ENCODE measurements around the gene PLXNB2.

Gene PLXNB2

DNA sequence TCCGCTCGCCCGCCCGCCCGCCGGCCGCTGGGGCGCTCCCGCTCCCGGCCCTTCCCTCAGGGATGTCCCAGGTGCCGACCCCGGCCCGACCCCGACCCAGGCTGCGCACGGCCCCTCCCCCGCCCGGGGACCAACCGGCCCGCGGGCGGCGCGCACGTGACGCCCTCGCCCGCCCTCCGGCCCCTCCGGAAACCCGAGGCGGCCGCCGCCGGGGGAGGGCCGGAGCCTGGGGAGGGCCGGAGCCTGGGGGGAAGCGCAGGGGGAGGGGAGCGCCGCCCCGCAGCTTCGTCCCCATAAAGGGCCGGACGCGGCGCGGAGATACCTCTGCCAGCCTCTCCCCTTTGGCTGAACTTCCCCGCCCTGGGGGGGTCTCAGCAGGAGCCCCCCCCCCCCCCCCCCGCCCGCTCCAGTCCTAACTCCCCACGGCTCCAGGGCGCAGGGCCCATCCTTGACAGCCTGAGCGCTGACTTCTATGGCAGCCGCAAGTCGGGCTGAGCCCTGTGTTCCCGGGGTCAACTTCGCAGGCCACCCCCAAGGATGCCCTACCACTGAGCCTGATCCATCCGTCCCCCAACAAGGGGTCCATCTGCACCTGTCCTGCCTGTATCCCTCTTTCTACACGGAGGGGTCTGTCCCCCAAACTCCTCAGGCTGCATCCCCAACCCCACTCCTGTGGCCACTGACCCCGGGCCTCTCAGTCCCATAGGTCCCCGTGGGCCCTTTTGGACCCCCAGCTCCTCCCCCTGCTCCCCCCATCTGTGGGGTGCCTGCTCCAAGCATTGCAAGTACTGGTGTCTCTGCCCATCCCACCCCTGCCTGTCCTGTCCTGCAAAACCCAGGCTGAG, 45.6 kb downstream of the PLXNB2 start, which contains the start of gene MAPK12:
MAPK12 (minus strand) TSS at position 69 of the 845 bp plus-strand sequence. CDS start 174 bp downstream, outside the sequence.
- no peak for DNase-seq

DNA sequence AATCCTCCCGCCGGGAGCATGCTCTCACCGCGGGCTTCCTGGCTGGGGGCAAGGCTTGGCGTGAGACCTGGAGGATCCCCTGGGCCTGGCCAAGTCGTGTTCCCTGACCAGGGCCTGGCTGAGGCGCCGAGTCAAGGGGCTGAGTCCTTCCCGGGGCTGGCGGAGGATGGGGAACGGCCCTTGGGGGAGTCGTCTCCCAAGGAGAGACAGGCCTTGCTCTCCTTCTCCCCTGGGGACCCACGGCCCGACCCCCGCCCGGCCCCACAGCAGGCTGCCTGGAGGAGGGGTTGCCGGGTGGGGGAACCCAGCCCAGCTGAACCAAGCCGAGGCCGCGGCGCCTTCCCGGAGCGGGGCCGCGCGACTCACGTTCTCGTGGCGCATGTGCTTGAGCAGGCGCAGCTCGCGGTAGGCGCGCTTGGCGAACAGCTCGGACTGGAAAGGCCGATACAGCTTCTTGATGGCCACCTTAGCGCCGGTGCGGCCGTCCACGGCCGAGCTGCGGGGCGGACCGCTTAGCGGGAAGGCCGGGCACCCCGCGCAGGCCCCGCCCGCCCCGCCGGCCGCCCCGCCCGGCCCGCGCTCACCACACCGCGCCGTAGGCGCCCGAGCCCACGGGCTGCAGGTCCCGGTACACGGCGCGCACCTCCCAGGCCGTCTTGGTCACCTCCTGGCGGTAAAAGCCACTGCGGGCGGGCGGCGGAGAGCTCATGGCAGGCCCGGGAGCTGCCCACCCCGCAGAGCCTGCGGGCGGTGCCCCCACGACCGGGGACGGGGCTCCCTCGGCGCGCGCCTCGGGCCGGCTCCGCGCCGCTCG, 46.4 kb downstream of the PLXNB2 start:
- no peak for DNase-seq

DNA sequence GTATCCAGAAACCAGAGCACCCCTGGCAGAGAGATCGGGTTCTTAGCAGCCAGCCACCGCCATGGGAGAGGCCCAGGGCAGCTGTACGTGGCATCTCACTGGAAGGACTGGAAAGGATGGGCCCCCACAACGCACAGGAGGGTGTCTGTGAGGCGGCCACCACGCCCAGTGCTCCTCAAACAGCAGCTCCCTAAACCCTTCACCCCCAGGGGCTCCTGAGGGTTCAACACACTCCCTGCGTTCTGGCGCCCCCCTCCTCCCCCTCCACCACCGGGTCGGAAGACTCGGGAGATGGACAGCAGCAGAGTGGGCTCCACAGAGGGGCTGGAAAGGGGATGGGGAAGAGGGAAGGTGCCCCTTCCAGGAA, 47.0 kb downstream of the PLXNB2 start:
- DNase-seq, result no peak

DNA sequence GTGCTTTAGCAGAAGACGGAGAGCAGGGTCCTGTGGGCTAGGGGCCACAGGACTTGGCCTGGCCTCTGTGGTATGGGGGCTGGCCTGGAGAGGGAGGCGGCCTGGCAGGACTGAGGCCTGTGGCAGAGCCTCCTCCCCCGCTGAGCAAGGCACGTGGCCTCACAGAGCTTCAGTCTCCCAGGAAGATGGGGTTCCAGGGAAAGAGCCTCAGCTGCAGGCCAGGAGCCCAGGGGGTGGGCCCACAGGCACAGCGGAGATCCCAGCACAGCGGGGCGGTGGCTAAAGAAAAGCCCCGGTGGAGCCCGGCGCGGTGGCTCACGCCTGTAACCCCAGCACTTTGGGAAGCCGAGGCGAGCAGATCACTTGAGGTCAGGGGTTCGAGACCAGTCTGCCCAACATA, 48.1 kb downstream of the PLXNB2 start:
- DNase-seq, result no peak

DNA sequence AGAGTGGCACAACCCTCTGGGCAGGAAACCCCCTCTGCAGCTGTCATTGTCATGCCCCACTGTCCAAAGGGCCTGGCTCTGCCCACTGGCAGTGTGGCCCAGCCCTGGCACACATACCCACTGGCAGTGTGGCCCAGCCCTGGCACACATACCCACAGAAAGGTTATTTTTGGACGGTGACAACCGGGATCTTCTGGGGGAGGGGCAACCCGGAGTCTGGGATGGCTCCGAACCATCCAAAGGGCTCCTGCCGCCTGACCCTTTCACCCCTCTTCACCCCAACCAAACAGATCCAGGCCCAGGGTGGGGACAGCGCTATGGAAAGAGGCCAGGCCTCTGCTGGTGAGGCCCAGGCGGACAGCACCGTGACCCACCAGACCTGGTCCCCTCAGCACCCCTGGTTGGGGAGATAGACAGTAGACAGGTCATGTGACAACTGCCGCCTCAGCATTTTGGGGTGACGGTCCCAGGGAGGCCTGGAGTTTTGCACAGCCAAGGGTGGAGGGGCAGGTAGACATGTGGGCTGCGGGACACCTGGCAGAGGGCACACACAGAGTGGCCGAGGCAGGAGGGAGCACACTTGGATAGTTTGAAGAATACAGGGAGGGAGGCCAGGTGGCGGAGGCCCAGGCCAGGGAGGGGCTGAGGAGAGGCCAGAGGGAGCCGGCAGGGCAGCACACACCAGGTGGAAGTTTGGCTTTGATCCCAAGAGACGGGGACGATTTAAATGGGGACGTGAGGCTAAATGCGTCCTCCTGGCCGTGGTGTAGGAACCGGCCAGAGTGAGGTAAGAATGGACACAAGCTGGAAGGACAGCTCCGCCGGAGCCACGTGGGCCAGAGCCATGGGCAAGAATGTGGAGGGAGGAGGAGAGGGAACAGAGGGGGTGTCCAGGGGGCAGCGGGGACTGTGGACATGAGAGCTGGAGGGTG, 48.8 kb downstream of the PLXNB2 start:
- DNase-seq, result no peak

DNA sequence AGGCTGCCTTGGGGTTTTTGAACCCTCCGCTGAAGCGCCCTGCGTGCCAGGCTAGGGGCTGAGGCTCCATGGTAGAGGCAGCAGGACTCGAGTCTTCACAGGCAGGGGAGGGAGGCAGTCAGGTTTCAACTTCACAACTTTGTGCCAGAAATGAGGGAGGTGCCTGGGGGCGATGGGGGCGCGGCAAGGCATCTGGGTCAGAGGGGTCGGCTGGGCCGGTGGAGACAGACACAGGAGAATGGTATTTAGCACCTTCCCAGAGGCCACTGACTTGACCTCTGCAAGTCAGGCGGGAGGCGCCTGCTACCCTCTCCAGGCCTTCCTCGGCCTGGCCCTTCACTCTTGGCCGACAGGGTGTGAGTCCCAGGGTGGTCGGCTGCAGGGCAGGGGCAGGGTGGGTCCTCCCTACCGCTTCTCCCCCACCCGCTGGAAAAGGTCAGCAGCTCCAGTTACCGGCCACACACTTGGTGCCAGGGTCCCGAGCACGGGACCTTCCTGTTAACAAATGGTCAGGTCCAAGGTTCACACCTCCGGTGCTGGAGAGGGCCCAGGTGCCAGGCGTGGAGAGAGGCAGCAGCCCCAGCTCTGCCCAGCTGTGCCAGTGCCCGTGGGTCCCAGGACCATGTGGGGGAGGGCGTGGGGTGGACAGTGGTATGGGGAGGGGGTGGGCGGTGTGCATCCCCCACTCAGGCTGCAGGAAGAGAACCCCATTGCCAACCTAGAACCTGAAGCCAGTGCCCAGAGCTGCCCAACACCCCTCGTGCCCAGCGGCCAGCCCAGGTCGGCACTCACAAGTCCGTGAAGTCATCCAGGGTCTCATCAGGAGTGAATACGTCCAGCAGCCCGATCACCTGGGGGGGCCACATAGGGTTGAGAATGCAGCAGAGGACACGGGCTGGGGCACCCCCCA, 49.7 kb downstream of the PLXNB2 start:
- DNase-seq, result no peak

DNA sequence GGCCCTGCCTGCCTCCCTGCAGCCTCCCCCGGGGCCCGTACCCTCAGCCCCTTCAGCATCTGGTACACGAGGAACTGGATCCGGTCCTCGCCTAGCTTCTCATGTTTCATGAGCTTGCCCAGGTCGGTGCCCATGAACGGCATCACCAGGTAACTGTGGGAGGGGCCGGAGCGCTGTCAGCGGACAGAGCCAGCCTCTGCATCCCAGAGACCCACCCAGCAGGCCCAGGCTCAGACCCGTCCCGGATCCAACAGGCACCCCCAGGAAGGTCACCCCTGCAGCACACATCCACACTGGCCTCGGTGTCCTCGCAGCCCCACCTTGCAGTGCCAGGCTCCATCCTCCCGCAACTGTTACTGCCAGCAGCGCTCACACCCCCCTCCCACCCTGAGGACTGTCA, 50.4 kb downstream of the PLXNB2 start:
- no peak for DNase-seq

DNA sequence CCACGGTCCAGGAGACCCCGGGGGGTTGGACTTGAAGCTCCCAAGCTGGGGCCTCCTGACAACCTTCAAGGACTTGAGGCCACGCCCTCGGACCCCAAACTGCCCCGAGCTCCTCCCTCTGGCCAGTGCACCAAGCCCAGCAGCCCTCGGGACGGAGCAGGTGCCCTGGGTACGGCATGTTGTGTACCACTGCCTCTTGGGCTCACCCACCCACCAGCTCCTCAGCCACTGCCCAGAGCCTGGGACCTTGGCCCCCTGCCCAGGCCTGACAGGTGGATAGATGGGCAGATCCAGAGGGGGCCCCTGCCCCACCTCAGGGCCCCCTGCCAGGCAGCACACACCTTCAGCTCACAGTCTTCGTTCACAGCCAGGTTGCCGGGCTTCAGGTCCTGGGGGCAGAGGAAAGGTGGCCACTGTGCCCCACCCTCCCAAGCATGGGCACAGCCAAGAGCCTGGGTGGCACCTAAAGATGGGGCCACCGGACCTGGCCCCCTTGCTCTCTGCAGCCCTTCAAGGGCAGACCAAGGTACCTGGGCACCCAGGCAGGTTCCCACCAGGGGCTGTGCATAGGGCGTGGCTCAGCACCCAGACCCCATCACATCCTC, 51.1 kb downstream of the PLXNB2 start:
- DNase-seq, result no peak

DNA sequence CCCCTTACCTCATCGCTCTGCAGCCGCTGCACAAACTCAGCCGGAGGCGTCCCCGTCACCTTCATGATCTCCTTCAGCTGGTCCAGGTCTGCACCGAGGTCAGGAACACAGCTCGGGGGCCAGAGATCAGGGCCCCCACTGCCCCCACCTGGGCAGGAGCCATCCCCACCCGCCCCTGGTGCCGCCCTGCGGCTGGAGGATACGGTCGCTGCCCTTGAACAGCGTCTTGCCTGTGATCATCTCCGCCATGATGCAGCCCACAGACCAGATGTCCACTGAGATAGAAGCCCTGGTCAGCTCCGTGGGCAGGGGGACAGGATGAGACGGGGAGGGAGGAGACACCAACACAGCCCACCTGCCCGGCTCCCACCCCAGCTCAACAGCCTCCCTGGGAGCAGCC, 51.8 kb downstream of the PLXNB2 start:
- DNase-seq, result no peak

DNA sequence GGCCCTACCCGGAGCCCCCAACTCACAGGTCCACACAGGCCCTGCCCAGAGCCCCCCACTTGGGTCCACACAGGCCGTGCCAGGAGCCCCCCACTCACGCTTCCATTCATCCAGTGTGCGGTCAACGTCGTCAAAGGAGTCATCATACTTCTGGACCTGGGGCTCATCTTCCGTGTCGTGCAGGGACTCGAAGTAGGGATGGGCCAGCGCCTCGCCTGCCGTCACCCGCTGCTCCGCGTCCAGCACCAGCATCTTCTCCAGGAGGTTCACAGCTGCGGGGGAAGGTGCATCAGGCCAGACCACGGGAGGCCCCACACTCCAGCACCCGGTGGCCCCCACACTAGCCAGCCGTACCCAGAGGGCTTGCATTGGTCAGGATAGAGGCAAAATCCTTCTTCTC, 52.3 kb downstream of the PLXNB2 start:
- DNase-seq, result no peak

DNA sequence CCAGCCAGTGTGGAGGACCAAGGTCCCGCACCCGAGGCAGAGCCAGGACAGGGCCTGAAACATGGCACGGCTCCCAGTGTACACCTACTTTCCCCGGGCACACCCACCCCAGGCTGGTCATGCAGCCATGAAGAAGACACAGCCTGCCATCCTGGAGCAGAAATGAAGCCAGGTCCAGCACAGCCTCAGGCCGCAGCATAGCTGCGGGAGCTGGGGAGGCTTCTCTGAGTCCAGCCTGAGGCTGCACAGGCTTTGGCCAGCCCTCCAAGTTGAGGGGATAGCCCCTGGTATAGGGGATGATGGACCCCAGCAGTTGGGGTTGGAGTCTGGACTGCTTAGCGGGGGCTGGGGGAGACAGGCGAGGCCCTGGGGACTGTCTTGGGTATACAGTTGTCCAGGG, 53.5 kb downstream of the PLXNB2 start:
- no peak for DNase-seq

DNA sequence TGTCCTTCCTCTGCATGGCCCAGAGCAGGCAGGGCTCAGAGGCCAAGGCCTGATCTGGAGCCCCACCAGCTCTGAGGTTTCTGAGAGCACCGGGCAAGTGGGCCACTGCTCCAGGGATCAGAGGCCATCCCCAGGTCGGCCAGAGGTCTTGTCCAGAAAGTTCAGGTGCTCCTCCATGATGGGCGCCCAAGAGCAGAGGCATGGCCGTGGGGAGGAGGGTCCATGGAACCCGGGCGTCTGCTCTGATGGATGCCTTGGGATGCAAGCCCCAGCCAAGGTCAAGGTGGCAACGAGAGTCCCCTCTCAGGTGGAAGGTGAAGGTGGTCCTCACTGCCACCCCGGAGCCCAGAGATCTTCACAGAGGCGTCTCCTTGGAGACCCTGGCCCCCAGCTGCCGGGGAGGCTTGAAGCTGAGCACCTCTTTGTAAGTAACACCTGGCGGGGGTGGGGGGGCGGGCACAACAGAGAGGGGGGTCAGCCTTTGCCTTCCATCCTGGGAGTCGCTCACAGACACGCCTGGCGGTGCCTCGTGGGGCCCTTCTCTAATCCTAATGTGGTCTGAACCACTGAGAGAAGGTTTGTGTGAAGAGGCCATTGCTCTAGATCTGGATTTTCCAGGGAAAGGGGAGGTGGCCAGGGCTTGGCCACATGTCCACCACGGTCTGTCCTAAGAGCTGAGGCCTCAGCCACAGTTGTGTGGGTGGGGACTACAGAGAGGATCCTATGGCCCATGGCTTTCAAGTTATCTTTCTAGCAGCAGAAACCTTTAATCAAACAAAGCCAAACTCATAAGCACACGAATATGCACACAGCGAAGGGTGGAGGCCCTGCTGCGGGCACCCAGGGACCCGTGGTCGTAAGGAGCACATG, 54.2 kb downstream of the PLXNB2 start:
- DNase-seq, result no peak

DNA sequence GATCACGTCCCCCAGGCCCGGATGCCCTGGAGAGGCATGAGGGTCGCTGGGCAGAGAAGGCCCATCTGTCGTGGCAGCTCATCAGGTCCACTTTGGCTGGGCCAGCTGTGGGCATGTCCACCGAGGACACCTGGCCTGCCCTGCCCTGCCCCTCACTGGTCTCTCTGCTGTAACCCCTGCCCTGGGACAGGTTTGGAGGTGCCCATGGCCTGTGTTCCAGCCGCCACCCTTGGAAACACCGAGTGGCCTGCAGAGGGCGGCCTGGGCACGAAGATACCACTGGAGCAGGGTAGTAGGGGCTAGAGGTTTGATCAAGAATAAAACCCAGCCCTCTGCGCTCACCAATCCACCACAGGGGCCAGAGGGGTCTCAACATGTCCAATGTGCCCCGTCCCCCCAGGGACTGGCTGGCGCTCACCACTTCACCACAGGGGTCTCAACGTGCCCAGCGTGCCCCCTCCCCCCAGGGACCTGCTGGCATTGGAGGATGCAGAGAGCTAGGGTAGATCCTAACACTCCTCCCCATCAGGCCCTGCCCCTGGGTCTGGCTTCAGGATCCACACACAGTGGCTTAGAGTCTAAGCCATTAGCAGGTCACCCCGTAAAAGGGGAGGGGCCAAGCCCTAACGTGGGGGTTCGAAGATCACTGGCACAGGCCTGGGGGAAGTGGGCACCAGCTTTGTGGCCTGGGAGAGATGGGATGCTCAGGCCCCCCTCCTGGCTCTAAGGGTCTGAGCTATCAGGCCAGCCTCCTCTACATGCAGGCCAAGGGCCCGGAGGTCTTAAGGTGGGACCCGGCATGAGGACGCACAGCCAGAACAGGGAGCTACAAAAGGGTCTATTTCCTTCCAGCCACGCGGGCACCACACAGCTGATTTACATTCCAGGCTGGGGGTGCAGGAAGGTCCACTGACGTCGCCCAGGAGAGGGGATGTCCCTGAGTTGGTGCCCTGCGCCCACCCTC, 55.1 kb downstream of the PLXNB2 start:
- DNase-seq, result peak; percentile 23

DNA sequence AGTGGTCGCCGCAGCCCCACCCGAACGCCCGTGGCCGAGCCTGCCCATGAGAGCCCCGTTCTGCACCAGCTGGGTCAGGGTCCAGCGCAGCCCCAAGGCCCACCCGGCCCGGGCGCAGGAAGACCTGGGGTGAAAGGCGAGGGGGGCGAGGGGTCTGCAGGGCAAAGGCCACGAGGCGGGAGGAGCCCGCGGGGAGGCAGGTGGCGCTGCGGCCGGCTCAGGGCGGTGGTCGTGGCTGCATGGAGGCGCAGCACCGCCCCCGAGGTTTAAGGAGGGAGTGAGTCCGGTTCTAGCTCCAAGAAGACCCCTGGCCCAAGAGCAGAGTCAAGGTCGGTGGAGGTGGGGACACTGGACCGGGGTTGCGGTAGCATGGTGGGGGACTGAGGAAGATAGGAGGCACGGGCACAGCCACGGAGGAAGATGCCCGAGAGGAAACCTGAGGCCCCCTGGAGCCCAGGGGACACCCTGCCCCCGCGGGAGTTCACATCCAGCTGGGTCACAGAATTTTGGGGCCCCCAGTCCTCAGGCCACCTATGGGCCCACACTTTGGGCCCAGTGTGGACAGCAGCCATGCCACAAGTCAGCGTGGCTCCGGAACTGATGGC, 55.9 kb downstream of the PLXNB2 start:
- DNase-seq, result no peak

DNA sequence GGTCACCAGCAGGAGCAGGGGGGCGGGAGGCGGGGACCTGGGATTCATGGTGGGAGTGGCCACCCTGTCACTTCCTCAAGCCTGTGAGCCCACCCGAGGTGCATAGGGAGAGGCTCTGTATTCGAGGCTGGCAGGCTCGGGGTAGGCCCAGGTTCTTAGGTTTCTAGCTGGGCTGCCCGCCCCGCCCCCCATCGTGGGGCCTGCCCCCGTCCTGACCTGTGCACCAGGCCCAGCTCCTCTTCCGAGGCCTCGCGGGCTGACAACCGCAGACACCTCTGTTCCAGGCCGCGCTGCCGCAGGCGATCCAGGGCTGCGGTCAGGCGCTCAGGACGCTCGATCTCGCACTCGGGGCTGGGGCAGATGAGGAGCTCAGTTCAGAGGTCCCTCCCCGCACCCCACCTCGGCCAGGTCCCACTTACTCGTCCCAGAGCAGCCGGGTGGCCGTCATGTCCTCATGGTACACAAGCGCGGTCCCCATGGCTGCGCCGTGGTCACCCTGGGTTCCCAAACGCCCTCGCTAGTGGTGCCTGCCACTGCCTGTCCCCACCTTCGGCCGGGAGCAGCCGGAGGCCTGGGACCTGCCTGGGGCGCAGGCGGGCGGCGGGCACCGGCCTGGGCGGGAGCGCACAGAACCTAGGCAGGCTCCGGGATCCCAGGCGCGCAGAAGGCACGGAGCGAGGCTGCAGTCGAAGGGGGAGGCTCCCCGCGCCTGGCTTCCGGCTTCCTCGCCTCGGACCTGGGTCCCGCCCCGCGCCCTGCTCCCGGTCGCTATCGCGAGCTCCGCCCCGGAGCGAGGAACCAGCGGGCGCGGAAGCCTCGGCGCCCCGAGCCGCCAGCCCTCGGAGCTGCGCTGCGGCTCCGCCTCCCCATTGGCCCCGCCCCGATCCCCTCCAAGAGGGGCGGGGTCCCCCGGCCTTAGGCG, 56.6 kb downstream of the PLXNB2 start, which contains the start of gene HDAC10:
HDAC10 (minus strand) TSS at position 711 of the 922 bp plus-strand sequence; CDS start at position 478, 233 bp downstream.
- DNase-seq, result peak; percentile 71

DNA sequence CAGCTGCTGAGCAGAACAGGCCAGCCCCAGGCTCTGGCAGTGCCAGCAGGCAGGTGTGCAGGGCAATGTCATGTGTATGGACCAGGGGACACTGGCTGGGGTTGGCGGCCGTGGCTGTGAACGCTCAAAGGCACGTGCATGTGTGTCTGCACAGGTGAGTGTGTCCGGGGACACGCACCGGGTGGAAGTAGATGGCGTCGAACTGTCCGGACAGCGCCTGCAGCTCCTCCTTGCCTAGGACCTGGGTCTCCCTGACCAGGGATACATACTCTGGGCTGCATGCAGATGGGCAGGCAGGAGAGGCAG, 57.2 kb downstream of the PLXNB2 start:
- no peak for DNase-seq
